CD4-positive, alpha-beta T cell (primary cell): ENCODE results near the gene UVSSA. TPM values are rescaled to one million over a fixed set of nuclear protein-coding genes. Genes with fewer than 3 reads are reported as not detected.
A peak's percentile ranks its signal among the peaks of the same experiment; 100 is the strongest.

Experiments used
- ATAC-seq: fragments of 200-7000 bp; cut with Tn5 transposase; one replicate; pipeline ENCODE4 v1.10.0; 2022; ENCODE audit warnings: mild to moderate bottlenecking; ENCODE audit not compliant: poor library complexity
- CTCF ChIA-PET: fragments of 350-600 bp; sonication (Branson Sonifier 250); formaldehyde crosslinking; loops from one replicate; lab custom pipeline; 2021; ENCODE audit warnings: antibody characterized with exemption, inconsistent platforms; lab: Charles Lee
- POLR2A ChIA-PET: fragments of 350-600 bp; sonication (Branson Sonifier 250); formaldehyde crosslinking; loops from one replicate; lab custom pipeline; 2021; ENCODE audit warnings: antibody characterized with exemption, inconsistent platforms; lab: Charles Lee
- DNase-seq, 14 experiments: peaks; one replicate each; pipeline ENCODE4 v3.0.0-alpha.2; 2013 to 2020; ENCODE audit warnings: mixed read lengths in 2 of 14
- H3K27ac ChIP-seq, 2 donors: one replicate each; pipeline versions ENCODE4 v1.5.1 to v1.7.0; 2013; ENCODE audit warnings: low read length in 2 of 2, low read depth in 1 of 2, mild to moderate bottlenecking in 1 of 2
- H3K27me3 ChIP-seq, 2 experiments: 1 replicate in 1 of 2; 2 replicates in 1 of 2; pipeline versions ENCODE4 v1.6.1 to v1.7.0; 2013; ENCODE audit warnings: low read length in 2 of 2, control low read depth in 1 of 2, mild to moderate bottlenecking in 1 of 2, moderate library complexity in 1 of 2; ENCODE audit not compliant: insufficient read depth in 2 of 2, control insufficient read depth in 1 of 2
- H3K36me3 ChIP-seq: one replicate; pipeline ENCODE4 v1.6.1; 2013; ENCODE audit warnings: low read length, control low read depth; ENCODE audit not compliant: insufficient read depth
- H3K4me1 ChIP-seq: one replicate; pipeline ENCODE4 v1.6.1; 2013; ENCODE audit warnings: low read length, control low read depth; ENCODE audit not compliant: insufficient read depth
- H3K4me3 ChIP-seq: one replicate; pipeline ENCODE4 v1.5.1; 2013; ENCODE audit warnings: mild to moderate bottlenecking, low read length, moderate library complexity
- H3K9me3 ChIP-seq, 2 experiments: 1 replicate in 1 of 2; 2 replicates in 1 of 2; pipeline versions ENCODE4 v1.6.1 to v1.7.0; 2013; ENCODE audit warnings: low read length in 2 of 2, mild to moderate bottlenecking in 2 of 2, control low read depth in 1 of 2, moderate library complexity in 1 of 2; ENCODE audit not compliant: control insufficient read depth in 1 of 2, insufficient read depth in 1 of 2
- H3K27ac Mint-ChIP-seq: one replicate; pipeline ENCODE4 v1.8.0; 2020; ENCODE audit warnings: mixed read lengths
- H3K27me3 Mint-ChIP-seq: one replicate; pipeline ENCODE4 v1.8.0; 2021; ENCODE audit warnings: mixed read lengths
- H3K36me3 Mint-ChIP-seq: one replicate; pipeline ENCODE4 v1.8.0; 2021; ENCODE audit warnings: low read depth, mixed read lengths
- H3K4me1 Mint-ChIP-seq: one replicate; pipeline ENCODE4 v1.8.0; 2021; ENCODE audit warnings: low read depth, mixed read lengths
- H3K4me3 Mint-ChIP-seq: one replicate; pipeline ENCODE4 v1.8.0; 2020; ENCODE audit warnings: mild to moderate bottlenecking, mixed read lengths
- H3K9me3 Mint-ChIP-seq: one replicate; pipeline ENCODE4 v1.8.0; 2020; ENCODE audit warnings: mixed read lengths
- intact Hi-C, 2 experiments: fragments of 100-400 bp; cut with DNase I in 1 of 2; cut with micrococcal nuclease in 1 of 2; formaldehyde crosslinking; loops; one replicate each; pipeline versions ENCODE4 v1.15.1 to v1.9.0; 2023 to 2025; cut with DNase I, micrococcal nuclease
- total RNA-seq, 174 experiments: library from RNA in 2 of 174; stranded (reverse) in 2 of 174; gene quantifications; one replicate each; pipeline ENCODE4 v1.2.3 and lab custom pipeline; 2021 to 2026
- TF ChIP-seq, protein P1 (sequence below): fragments of 200-600 bp; IDR thresholded peaks from one replicate; pipeline ENCODE4 v1.8.0; 2022; ENCODE audit warnings: antibody characterized with exemption, mild to moderate bottlenecking

UVSSA gene
- total RNA-seq, 2 experiments from 2014 or later: 31.1 to 33.1 TPM

DNA sequence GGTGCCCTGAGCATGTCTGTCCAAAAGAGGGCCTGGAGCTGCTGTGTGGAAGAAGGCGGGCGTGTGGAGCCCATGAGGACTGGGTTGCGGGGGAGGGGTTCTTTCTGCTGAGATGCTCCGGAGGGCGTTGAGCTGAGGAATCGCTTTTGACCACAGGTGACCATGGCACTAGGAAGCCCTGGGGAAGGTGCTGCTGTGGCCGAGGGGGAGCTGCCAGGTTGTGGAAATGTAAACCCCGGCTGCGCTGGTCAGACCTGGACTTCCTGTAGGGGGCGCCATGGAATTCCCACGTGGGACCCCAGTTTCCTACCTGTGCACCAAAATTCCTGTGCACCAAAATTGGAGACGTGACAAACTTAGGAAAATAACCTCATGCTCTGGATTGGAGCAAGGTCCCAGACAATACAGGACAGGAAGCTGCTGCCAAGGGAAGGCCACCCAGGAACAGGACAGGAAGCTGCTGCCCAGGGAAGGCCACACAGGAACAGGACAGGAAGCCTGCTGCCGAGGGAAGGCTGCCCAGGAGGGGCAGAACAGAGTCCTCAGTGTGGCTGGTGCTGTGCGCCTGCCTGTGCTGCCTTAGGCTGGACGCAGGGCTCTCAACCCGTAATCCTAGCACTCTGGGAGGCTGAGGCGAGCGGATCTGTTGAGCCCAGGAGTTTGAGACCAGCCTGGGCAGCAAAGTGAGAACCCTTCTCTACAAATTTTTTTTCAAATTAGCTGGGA, 28.4 kb upstream of the UVSSA start:
- no peak for ATAC-seq
- intact Hi-C loops: no loop called here
- H3K36me3 ChIP-seq: peaks cover 71% of the 10 kb centered on the region
- Mint-ChIP-seq H3K4me3 (no peak overlapping the region), H3K4me1 (peaks cover 16% of the 10 kb centered on the region), H3K27me3 (no peaks in the 10 kb centered on the region), H3K36me3 (peaks cover 72% of the 10 kb centered on the region), H3K9me3 (no peaks in the 10 kb centered on the region), H3K27ac (no peak overlapping the region)
- no peak overlapping the region for H3K27ac ChIP-seq
- H3K4me3 ChIP-seq: no peak overlapping the region
- TF ChIP-seq, protein P1, sequence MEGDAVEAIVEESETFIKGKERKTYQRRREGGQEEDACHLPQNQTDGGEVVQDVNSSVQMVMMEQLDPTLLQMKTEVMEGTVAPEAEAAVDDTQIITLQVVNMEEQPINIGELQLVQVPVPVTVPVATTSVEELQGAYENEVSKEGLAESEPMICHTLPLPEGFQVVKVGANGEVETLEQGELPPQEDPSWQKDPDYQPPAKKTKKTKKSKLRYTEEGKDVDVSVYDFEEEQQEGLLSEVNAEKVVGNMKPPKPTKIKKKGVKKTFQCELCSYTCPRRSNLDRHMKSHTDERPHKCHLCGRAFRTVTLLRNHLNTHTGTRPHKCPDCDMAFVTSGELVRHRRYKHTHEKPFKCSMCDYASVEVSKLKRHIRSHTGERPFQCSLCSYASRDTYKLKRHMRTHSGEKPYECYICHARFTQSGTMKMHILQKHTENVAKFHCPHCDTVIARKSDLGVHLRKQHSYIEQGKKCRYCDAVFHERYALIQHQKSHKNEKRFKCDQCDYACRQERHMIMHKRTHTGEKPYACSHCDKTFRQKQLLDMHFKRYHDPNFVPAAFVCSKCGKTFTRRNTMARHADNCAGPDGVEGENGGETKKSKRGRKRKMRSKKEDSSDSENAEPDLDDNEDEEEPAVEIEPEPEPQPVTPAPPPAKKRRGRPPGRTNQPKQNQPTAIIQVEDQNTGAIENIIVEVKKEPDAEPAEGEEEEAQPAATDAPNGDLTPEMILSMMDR: no peak
- DNase-seq: peak in 6 of 14 experiments; percentile 22 to 61 (median 46)
- no peaks in the 10 kb centered on the region for H3K9me3 ChIP-seq
- H3K4me1 ChIP-seq: peaks cover 22% of the 10 kb centered on the region
- CTCF ChIA-PET: interaction anchor here (1.2 to 1.5 kb wide), 3 partner anchors 11 to 29 kb away, joined by 3 to 8 read pairs (median 5); partner anchors contain the start of gene MAEA
- H3K27me3 ChIP-seq: no peaks in the 10 kb centered on the region
- POLR2A ChIA-PET: interaction anchor here (1.8 kb wide), 1 partner anchor 28 kb away, joined by 9 read pairs; the partner anchor contains the start of gene UVSSA

DNA sequence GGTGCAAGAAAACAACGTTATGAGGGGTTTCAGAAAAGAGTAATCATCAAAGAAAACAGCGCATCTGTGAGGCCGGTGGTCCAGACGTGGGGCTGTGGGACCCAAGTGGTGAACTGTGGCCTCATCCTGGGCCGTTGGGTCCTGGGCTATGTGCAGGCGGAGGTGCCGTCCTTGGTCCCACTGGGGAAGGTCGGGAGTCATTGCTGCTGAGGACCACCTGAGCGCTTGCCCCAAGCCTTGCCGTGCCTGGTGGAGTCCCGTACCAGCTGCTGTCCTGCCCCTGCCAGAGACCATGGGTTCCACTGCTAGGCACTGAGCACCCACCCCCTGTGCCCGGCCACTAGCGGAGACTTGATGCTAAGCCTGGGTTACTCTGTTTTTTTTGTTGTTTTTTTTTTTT, 25.5 kb upstream of the UVSSA start:
- Histone ChIP-seq H3K9me3 (no peaks in the 10 kb centered on the region), H3K27ac (no peak overlapping the region), H3K27me3 (no peaks in the 10 kb centered on the region), H3K4me3 (no peak overlapping the region), H3K4me1 (peaks cover 18% of the 10 kb centered on the region), H3K36me3 (peaks cover 69% of the 10 kb centered on the region)
- DNase-seq (no peak), ATAC-seq (no peak)
- Mint-ChIP-seq H3K4me3 (no peak overlapping the region), H3K9me3 (no peaks in the 10 kb centered on the region), H3K4me1 (no peaks in the 10 kb centered on the region), H3K36me3 (peaks cover 59% of the 10 kb centered on the region), H3K27me3 (no peaks in the 10 kb centered on the region), H3K27ac (no peak overlapping the region)
- POLR2A ChIA-PET: no interaction called here
- intact Hi-C loops: no loop called here
- TF ChIP-seq, protein P1: no peak
- CTCF ChIA-PET: no interaction called here

DNA sequence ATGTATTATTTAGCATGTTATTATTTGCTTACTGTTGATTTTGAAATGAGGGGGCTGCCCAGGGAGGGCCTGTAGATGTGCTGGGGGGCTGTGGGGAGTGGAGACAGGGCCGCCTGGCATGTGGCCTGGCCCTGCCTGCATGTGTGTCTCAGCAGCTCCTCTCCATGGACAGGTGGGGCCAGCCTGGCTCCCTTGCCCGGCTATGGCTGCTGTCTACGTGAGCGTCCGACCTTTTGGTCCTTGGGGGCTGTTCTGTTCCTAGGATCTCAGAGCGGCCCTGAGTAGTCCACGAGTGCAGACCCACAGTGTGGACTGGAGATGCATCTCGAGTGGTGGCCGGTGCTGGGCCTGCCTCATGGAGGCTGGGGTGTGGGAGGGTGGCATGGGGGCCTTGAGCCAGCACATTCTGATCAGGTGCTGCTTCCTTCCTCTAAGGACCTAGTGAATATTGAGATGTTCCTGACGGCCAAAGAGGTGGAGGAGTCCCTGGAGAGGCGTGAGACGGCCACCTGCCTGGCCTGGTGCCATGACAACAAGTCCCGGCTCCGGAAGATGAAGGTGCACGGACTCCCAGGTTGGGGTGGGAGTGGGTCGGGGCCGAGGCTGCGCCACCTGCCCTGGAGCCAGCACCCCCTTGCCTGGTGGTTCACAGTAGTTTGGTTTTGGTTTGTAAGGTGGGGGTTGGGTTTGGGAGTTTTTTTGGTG, 24.9 kb upstream of the UVSSA start:
- Mint-ChIP-seq H3K27ac (no peak overlapping the region), H3K27me3 (no peaks in the 10 kb centered on the region), H3K9me3 (no peaks in the 10 kb centered on the region), H3K36me3 (peaks cover 58% of the 10 kb centered on the region), H3K4me1 (no peaks in the 10 kb centered on the region), H3K4me3 (no peak overlapping the region)
- Histone ChIP-seq H3K36me3 (peaks cover 72% of the 10 kb centered on the region), H3K4me3 (no peak overlapping the region), H3K9me3 (no peaks in the 10 kb centered on the region), H3K4me1 (peaks cover 22% of the 10 kb centered on the region), H3K27ac (no peak overlapping the region), H3K27me3 (no peaks in the 10 kb centered on the region)
- DNase-seq (no peak), ATAC-seq (no peak)
- TF ChIP-seq, protein P1: no peak
- intact Hi-C loops: no loop called here
- CTCF ChIA-PET: no interaction called here
- POLR2A ChIA-PET: no interaction called here
